K562 (cell line): ENCODE measurements around the gene TSPOAP1. TPM values are rescaled to one million over a fixed set of nuclear protein-coding genes. Genes with fewer than 3 reads are reported as not detected.
A peak's percentile ranks its signal among the peaks of the same experiment; 100 is the strongest.

Source experiments
- CBX1 ChIP-seq: sonication (generic); IDR thresholded peaks from 2 replicates; pipeline ENCODE4 v1.6.1; 2016; ENCODE audit warnings: antibody characterized with exemption, low read depth, mild to moderate bottlenecking
- CHD2 ChIP-seq: IDR thresholded peaks from 2 replicates; pipeline ENCODE4 v1.6.1; 2011; ENCODE audit warnings: low read depth, low read length
- DIDO1 ChIP-seq: fragments of 450-650 bp; IDR thresholded peaks from 2 replicates; pipeline ENCODE4 v1.6.1; 2016; ENCODE audit warnings: low read depth, missing biosample characterization, missing genetic modification characterization
- FIP1L1 ChIP-seq: fragments of 200-400 bp; formaldehyde crosslinking; IDR thresholded peaks from 2 replicates; pipeline ENCODE4 v1.6.1; 2018; ENCODE audit warnings: mild to moderate bottlenecking, low read depth, low read length; ENCODE audit not compliant: poor library complexity, severe bottlenecking
- FOS ChIP-seq: IDR thresholded peaks from 3 replicates; pipeline ENCODE4 v1.6.1; 2011; ENCODE audit not compliant: insufficient read length; ENCODE audit errors: extremely low read depth
- HNRNPL ChIP-seq: fragments of 200-400 bp; formaldehyde crosslinking; IDR thresholded peaks from 2 replicates; pipeline ENCODE4 v1.6.1; 2017; ENCODE audit warnings: low read depth, mild to moderate bottlenecking, low read length
- ILK ChIP-seq: fragments of 450-650 bp; IDR thresholded peaks from 2 replicates; pipeline ENCODE4 v1.6.1; 2016; ENCODE audit warnings: missing genetic modification characterization, low read depth, mild to moderate bottlenecking, missing compliant biosample characterization, moderate library complexity, borderline replicate concordance
- MCM3 ChIP-seq: fragments of 450-650 bp; IDR thresholded peaks from 2 replicates; pipeline ENCODE4 v1.6.1; 2016
- MYBL2 ChIP-seq, 2 experiments: fragments of 450-650 bp in 1 of 2; sonication (generic) in 1 of 2; formaldehyde crosslinking in 1 of 2; IDR thresholded peaks; 2 replicates each; pipeline versions ENCODE4 v1.6.1 to v1.8.1; 2017 to 2022; ENCODE audit warnings: borderline replicate concordance in 1 of 2, inconsistent platforms in 1 of 2, low read depth in 1 of 2, mild to moderate bottlenecking in 1 of 2, missing genetic modification reagents in 1 of 2, moderate library complexity in 1 of 2
- NFIC ChIP-seq: fragments of 450-650 bp; IDR thresholded peaks from 2 replicates; pipeline ENCODE4 v1.6.1; 2017; ENCODE audit warnings: mild to moderate bottlenecking, inconsistent platforms
- POLR2AphosphoS2 ChIP-seq: IDR thresholded peaks from 2 replicates; pipeline ENCODE4 v1.6.1; 2012; ENCODE audit warnings: low read length, improper control_type of control experiment
- POU5F1 ChIP-seq: fragments of 150-350 bp; IDR thresholded peaks from 2 replicates; pipeline ENCODE4 v1.6.1; 2014; ENCODE audit warnings: borderline replicate concordance, low read length, low read depth, mild to moderate bottlenecking; ENCODE audit not compliant: partially characterized antibody
- PPARD ChIP-seq: fragments of 250-450 bp; sonication (Bioruptor Pico); IDR thresholded peaks from 2 replicates; pipeline ENCODE4 v1.8.0; 2022; ENCODE audit warnings: inconsistent platforms, mild to moderate bottlenecking, moderate library complexity
- RBM39 ChIP-seq: fragments of 200-400 bp; formaldehyde crosslinking; optimal IDR thresholded peaks from 2 replicates; pipeline ENCODE3; 2018; ENCODE audit warnings: low read depth, low read length
- SP2 ChIP-seq: IDR thresholded peaks from 2 replicates; pipeline ENCODE4 v1.6.1; 2011; ENCODE audit warnings: mild to moderate bottlenecking, low read depth, low read length, moderate library complexity; ENCODE audit not compliant: poor library complexity, severe bottlenecking; ENCODE audit errors: extremely low read depth
- YBX1 ChIP-seq: fragments of 450-650 bp; IDR thresholded peaks from 2 replicates; pipeline ENCODE4 v1.7.1; 2016; ENCODE audit warnings: mild to moderate bottlenecking
- ZFPM2 ChIP-seq: fragments of 250-450 bp; sonication (Bioruptor Pico); IDR thresholded peaks from 2 replicates; pipeline ENCODE4 v1.5.1; 2022; ENCODE audit warnings: mild to moderate bottlenecking
- ZNF717 ChIP-seq: fragments of 250-450 bp; sonication (Bioruptor Pico); IDR thresholded peaks from 2 replicates; pipeline ENCODE4 v1.5.0; 2021
- polyA plus RNA-seq, 8 experiments: library from polyadenylated mRNA; depleted of rRNA in 4 of 8; stranded (reverse) in 5 of 8; unstranded in 3 of 8; fragments of >200 nt; fragmentation: Nextera tagmentation in 2 of 8; fragmentation: Illumina TruSeq in 1 of 8; extraction: Ambion mirVana in 2 of 8; extraction: Trizol in 1 of 8; gene quantifications; 2 replicates each; pipeline versions ENCODE4 v1.2.1 to v1.2.3, GENCODE V29; 2011 to 2014; ENCODE audit warnings: inconsistent platforms in 1 of 8, missing spikeins in 1 of 8
- total RNA-seq, 7 experiments: library from RNA; depleted of rRNA in 6 of 7; stranded (reverse); fragments of >200 nt in 6 of 7; fragmentation: Illumina TruSeq in 2 of 7; extraction: Trizol in 2 of 7; gene quantifications; 2 replicates each; pipeline versions ENCODE4 v1.2.1 to v1.2.3, GENCODE V29; 2011 to 2021; ENCODE audit warnings: low replicate concordance in 1 of 7
- TF ChIP-seq, protein P1 (sequence below): sonication (generic); formaldehyde crosslinking; IDR thresholded peaks from 2 replicates; pipeline ENCODE4 v1.8.1; 2023; ENCODE audit warnings: mild to moderate bottlenecking, missing genetic modification reagents
- TF ChIP-seq, protein P2 (sequence below): sonication (generic); formaldehyde crosslinking; IDR thresholded peaks from 2 replicates; pipeline ENCODE4 v1.5.0; 2020; ENCODE audit warnings: missing genetic modification reagents
- TF ChIP-seq, protein P3 (sequence below): sonication (generic); formaldehyde crosslinking; IDR thresholded peaks from 2 replicates; pipeline ENCODE4 v1.8.0; 2022; ENCODE audit warnings: mild to moderate bottlenecking, missing genetic modification reagents
- TF ChIP-seq, protein P4 (sequence below), 2 experiments: fragments of 450-650 bp in 1 of 2; sonication (generic) in 1 of 2; formaldehyde crosslinking in 1 of 2; IDR thresholded peaks in 1 of 2; conservative IDR thresholded peaks in 1 of 2; 2 replicates each; pipeline versions ENCODE4 v1.6.1 to v1.8.1; 2016 to 2023; ENCODE audit warnings: mild to moderate bottlenecking in 2 of 2, moderate library complexity in 2 of 2, inconsistent platforms in 1 of 2, missing genetic modification reagents in 1 of 2

TSPOAP1 gene
- total and polyA plus RNA-seq, 9 of the 15 experiments (the other 6 are each of a cell fraction or from before 2014, with no cell fraction given) = 0.87 to 3.9 (median 1.8) TPM; not detected in 2

DNA sequence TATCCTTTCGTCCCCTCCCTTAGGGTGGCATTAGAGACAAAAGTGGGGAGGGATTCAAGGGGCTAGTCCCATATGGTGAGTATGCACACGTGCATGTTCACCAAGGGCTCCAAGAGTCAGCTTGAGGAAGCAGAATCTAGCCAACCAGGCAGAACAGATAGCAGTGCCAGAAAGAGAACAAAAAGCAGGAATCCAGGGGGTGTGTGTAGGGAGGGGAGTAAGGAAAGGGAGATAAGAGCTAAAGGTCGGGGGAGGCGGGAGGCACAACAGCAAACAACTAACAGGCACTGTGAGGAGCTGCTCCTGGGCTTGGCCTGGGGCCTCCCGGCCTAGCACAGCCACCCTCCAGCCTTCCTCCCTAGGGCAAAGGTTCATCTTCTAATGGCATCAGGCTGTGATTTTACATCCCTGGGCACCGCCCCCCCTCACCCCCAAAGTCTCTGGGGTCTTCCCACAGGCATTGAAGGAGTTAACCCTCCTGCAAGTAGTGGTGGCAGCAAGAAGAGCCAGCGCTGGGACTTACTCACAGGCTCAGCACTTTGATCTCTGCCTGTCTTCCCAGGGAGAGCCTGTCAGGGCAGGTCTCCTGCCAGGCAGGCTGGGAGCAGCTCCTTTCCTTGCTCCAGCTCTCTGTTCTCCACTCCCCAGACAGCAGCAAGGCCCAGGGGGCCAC lies 35.8 kb upstream of the TSPOAP1 start (continued):
- TF ChIP-seq ILK (tag) (no peak), NFIC (peak; percentile 88), ZNF717 (CRISPR knock-in tag) (no peak), RBM39 (no peak), SP2 (no peak), ZFPM2 (no peak), PPARD (CRISPR knock-in tag) (no peak), DIDO1 (tag) (no peak), MYBL2 (IDR thresholded peaks at IDR 0.05; ENCODE audit: low read depth) (no peak), MYBL2 (CRISPR knock-in tag; IDR thresholded peaks at IDR 0.05; ENCODE audit: borderline replicate concordance) (no peak), FIP1L1 (no peak), POU5F1 (no peak), POLR2AphosphoS2 (no peak), HNRNPL (no peak), CBX1 (no peak), MCM3 (no peak), YBX1 (no peak), FOS (no peak), CHD2 (no peak)
- TF ChIP-seq, protein P1, sequence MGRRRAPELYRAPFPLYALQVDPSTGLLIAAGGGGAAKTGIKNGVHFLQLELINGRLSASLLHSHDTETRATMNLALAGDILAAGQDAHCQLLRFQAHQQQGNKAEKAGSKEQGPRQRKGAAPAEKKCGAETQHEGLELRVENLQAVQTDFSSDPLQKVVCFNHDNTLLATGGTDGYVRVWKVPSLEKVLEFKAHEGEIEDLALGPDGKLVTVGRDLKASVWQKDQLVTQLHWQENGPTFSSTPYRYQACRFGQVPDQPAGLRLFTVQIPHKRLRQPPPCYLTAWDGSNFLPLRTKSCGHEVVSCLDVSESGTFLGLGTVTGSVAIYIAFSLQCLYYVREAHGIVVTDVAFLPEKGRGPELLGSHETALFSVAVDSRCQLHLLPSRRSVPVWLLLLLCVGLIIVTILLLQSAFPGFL (CRISPR knock-in tag) = no peak
- TF ChIP-seq, protein P2, sequence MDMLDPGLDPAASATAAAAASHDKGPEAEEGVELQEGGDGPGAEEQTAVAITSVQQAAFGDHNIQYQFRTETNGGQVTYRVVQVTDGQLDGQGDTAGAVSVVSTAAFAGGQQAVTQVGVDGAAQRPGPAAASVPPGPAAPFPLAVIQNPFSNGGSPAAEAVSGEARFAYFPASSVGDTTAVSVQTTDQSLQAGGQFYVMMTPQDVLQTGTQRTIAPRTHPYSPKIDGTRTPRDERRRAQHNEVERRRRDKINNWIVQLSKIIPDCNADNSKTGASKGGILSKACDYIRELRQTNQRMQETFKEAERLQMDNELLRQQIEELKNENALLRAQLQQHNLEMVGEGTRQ (CRISPR knock-in tag) = no peak
- TF ChIP-seq, protein P3, sequence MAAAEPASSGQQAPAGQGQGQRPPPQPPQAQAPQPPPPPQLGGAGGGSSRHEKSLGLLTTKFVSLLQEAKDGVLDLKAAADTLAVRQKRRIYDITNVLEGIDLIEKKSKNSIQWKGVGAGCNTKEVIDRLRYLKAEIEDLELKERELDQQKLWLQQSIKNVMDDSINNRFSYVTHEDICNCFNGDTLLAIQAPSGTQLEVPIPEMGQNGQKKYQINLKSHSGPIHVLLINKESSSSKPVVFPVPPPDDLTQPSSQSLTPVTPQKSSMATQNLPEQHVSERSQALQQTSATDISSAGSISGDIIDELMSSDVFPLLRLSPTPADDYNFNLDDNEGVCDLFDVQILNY (CRISPR knock-in tag) = no peak
- TF ChIP-seq, protein P4, sequence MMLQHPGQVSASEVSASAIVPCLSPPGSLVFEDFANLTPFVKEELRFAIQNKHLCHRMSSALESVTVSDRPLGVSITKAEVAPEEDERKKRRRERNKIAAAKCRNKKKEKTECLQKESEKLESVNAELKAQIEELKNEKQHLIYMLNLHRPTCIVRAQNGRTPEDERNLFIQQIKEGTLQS (IDR thresholded peaks at IDR 0.05) = no peak
- TF ChIP-seq, protein P4 (CRISPR knock-in tag; conservative IDR thresholded peaks at IDR 0.05) = no peak
